GM12878 (cell line): ENCODE results near the gene PITPNC1. TPM values are rescaled to one million over a fixed set of nuclear protein-coding genes. Genes with fewer than 3 reads are reported as not detected.

ENCODE experiments used
- ATAC-seq: fragments of 200-7000 bp; cut with Tn5 transposase; 3 replicates; pipeline ENCODE4 v1.9.1; 2020; ENCODE audit warnings: mild to moderate bottlenecking, moderate library complexity
- BruUV-seq: library from RNA; stranded (reverse); fragments of 400-500 nt; replicated peaks from 2 replicates; lab custom pipeline; 2021; lab: Mats Ljungman, UMichigan
- CTCF ChIA-PET: fragments of 300-600 bp; sonication (Branson Sonifier 250); formaldehyde crosslinking; extraction: SDS; loops from one replicate; lab custom pipeline; 2021; ENCODE audit warnings: inconsistent platforms; lab: Yijun Ruan, JAX
- POLR2A ChIA-PET: fragments of 350-600 bp; formaldehyde crosslinking; extraction: SDS; loops from one replicate; lab custom pipeline; 2021; ENCODE audit warnings: inconsistent platforms; lab: Charles Lee
- RAD21 ChIA-PET: fragments of 300-600 bp; sonication (Branson Sonifier 250); formaldehyde crosslinking; loops from one replicate; lab custom pipeline; 2023; ENCODE audit warnings: antibody characterized with exemption; ENCODE audit not compliant: unreplicated experiment; lab: Charles Lee
- SMC1A ChIA-PET: fragments of 300-600 bp; sonication (Branson Sonifier 250); formaldehyde crosslinking; loops from one replicate; lab custom pipeline; 2023; ENCODE audit not compliant: unreplicated experiment, uncharacterized antibody; lab: Charles Lee
- DNase-seq: peaks from one replicate; pipeline ENCODE4 v3.0.0-alpha.2; 2011; ENCODE audit warnings: low read depth, low spot score
- FAIRE-seq: peaks from 3 replicates; lab custom pipeline; 2011; peaks lifted over from hg19 to GRCh38; lab: Jason Lieb, UNC
- H2AFZ ChIP-seq: 2 replicates; pipeline ENCODE4 v1.6.0; 2011; ENCODE audit warnings: low read depth, low read length, control low read depth; ENCODE audit not compliant: control insufficient read depth
- H3K27ac ChIP-seq: 2 replicates; pipeline ENCODE4 v1.5.1; 2011; ENCODE audit warnings: control low read depth; ENCODE audit not compliant: control insufficient read depth, insufficient read depth
- H3K27me3 ChIP-seq, 2 experiments: replicated peaks in 1 of 2; 2 replicates each; pipeline versions ENCODE4 v1.6.0 to v1.6.1; 2011; ENCODE audit warnings: low read length in 1 of 2; ENCODE audit not compliant: control insufficient read depth in 2 of 2, insufficient read depth in 2 of 2
- H3K36me3 ChIP-seq, 2 experiments: 2 replicates each; pipeline ENCODE4 v1.5.1; 2011; ENCODE audit warnings: low read length in 1 of 2; ENCODE audit not compliant: control insufficient read depth in 2 of 2, insufficient read depth in 2 of 2
- H3K4me1 ChIP-seq: 2 replicates; pipeline ENCODE4 v1.6.1; 2011; ENCODE audit warnings: mild to moderate bottlenecking, low read length, moderate library complexity, mixed read lengths; ENCODE audit not compliant: control insufficient read depth, insufficient read depth
- H3K4me2 ChIP-seq: 2 replicates; pipeline ENCODE4 v1.6.0; 2011; ENCODE audit warnings: control low read depth; ENCODE audit not compliant: control insufficient read depth, insufficient read depth
- H3K4me3 ChIP-seq: fragments of 200-600 bp; sonication (generic); 2 replicates; pipeline ENCODE4 v1.5.1; 2016
- H3K79me2 ChIP-seq: 2 replicates; pipeline ENCODE4 v1.6.0; 2011; ENCODE audit warnings: low read length; ENCODE audit not compliant: control insufficient read depth, insufficient read depth
- H3K9ac ChIP-seq: 2 replicates; pipeline ENCODE4 v1.8.0; 2011; ENCODE audit warnings: low read length, control low read depth, mixed read lengths; ENCODE audit not compliant: control insufficient read depth, insufficient read depth
- H3K9me3 ChIP-seq: replicated peaks from 3 replicates; pipeline ENCODE4 v1.5.1; 2011; ENCODE audit warnings: mild to moderate bottlenecking, low read length; ENCODE audit not compliant: control insufficient read depth, insufficient read depth
- H4K20me1 ChIP-seq: 2 replicates; pipeline ENCODE4 v1.6.0; 2011; ENCODE audit not compliant: control insufficient read depth, insufficient read depth
- CBX3 ChIP-seq: fragments of 200-600 bp; sonication (generic); IDR thresholded peaks from 2 replicates; pipeline ENCODE4 v1.6.1; 2016; ENCODE audit warnings: low read depth, borderline replicate concordance
- CUX1 ChIP-seq: IDR thresholded peaks from 2 replicates; pipeline ENCODE4 v1.6.1; 2012; ENCODE audit warnings: improper control_type of control experiment, low read depth, low read length; ENCODE audit not compliant: insufficient replicate concordance
- KAT2A ChIP-seq: conservative IDR thresholded peaks from 2 replicates; pipeline ENCODE4 v1.6.1; 2011; ENCODE audit warnings: low read depth, low read length; ENCODE audit not compliant: control insufficient read depth
- KLF5 ChIP-seq: fragments of 450-650 bp; IDR thresholded peaks from 2 replicates; pipeline ENCODE4 v1.6.1; 2014; ENCODE audit warnings: mild to moderate bottlenecking; ENCODE audit not compliant: partially characterized antibody
- MTA3 ChIP-seq: IDR thresholded peaks from 2 replicates; pipeline ENCODE4 v1.6.1; 2012; ENCODE audit warnings: low read length, inconsistent platforms, borderline replicate concordance
- NFYB ChIP-seq: IDR thresholded peaks from 2 replicates; pipeline ENCODE4 v1.6.1; 2011; ENCODE audit warnings: low read depth, mild to moderate bottlenecking, low read length, improper control_type of control experiment, moderate library complexity; ENCODE audit not compliant: insufficient read depth
- PAX8 ChIP-seq: fragments of 450-650 bp; IDR thresholded peaks from 2 replicates; pipeline ENCODE4 v1.6.1; 2017; ENCODE audit warnings: mild to moderate bottlenecking, moderate library complexity
- RUNX3 ChIP-seq: IDR thresholded peaks from 2 replicates; pipeline ENCODE4 v1.6.1; 2012; ENCODE audit warnings: low read length, inconsistent platforms
- SREBF1 ChIP-seq: IDR thresholded peaks from 2 replicates; pipeline ENCODE4 v1.6.1; 2012; ENCODE audit warnings: mild to moderate bottlenecking, low read length
- TBL1XR1 ChIP-seq: IDR thresholded peaks from 2 replicates; pipeline ENCODE4 v1.6.1; 2012; ENCODE audit warnings: low read depth, low read length, improper control_type of control experiment
- TCF7 ChIP-seq: IDR thresholded peaks from 2 replicates; pipeline ENCODE4 v1.6.1; 2014; ENCODE audit warnings: antibody characterized with exemption, borderline replicate concordance
- USF1 ChIP-seq: IDR thresholded peaks from 2 replicates; pipeline ENCODE4 v1.6.1; 2011; ENCODE audit warnings: borderline replicate concordance, low read depth, mild to moderate bottlenecking, moderate library complexity, mixed read lengths, low read length; ENCODE audit not compliant: insufficient read depth; ENCODE audit errors: extremely low read length
- ZNF687 ChIP-seq: fragments of 450-650 bp; IDR thresholded peaks from 2 replicates; pipeline ENCODE4 v1.6.1; 2017; ENCODE audit warnings: mild to moderate bottlenecking, moderate library complexity
- WGBS: methylation state at CpG from one replicate; pipeline ENCODE4 v1.1.6; 2016; ENCODE audit warnings: low lambda C conversion rate; ENCODE audit not compliant: insufficient replicate concordance, insufficient coverage; ENCODE audit errors: missing lambda C conversion rate; 5-methylcytosine and 5-hydroxymethylcytosine counted together
- in situ Hi-C: fragments of 300-500 bp; cut with MboI; formaldehyde crosslinking; loops from 9 replicates; pipeline ENCODE4 v1.14.3; 2018; ENCODE audit warnings: mixed read lengths
- intact Hi-C: fragments of 100-400 bp; cut with micrococcal nuclease; formaldehyde crosslinking; loops from one replicate; pipeline ENCODE4 v1.14.2; 2022; ENCODE audit not compliant: unreplicated experiment
- polyA plus RNA-seq, 11 experiments: library from polyadenylated mRNA; depleted of rRNA in 4 of 11; unstranded in 6 of 11; stranded (reverse) in 5 of 11; fragments of >200 nt; fragmentation: Nextera tagmentation in 4 of 11; fragmentation: Illumina TruSeq in 1 of 11; extraction: Ambion mirVana in 4 of 11; extraction: Trizol in 1 of 11; gene quantifications; 1 replicate in 1 of 11; 2 replicates in 10 of 11; pipeline versions ENCODE4 v1.2.1 to v1.2.3, GENCODE V29; 2011 to 2016; ENCODE audit warnings: inconsistent platforms in 2 of 11, missing spikeins in 2 of 11, low read depth in 1 of 11
- total RNA-seq, 4 experiments: library from RNA; depleted of rRNA in 3 of 4; stranded (reverse); fragments of >200 nt in 3 of 4; fragmentation: Illumina TruSeq in 1 of 4; extraction: Trizol in 1 of 4; gene quantifications; 2 replicates each; pipeline versions ENCODE4 v1.2.1 to v1.2.3, GENCODE V29; 2013 to 2021

PITPNC1 gene
- total and polyA plus RNA-seq, 10 of the 15 experiments (the other 5 are each of a cell fraction or from before 2014, with no cell fraction given): 12.2 to 62.4 (median 47.3) TPM

GRCh38 chr17:67469208-67469980 lies 92.3 kb downstream of the PITPNC1 start:
- Histone ChIP-seq H3K4me1 (peaks cover 26% of the 10 kb centered on the region), H3K9me3 (peaks cover 1% of the 10 kb centered on the region; the same call in 2 of the 3 replicates), H2AFZ (no peak overlapping the region), H3K4me3 (no peak overlapping the region), H3K4me2 (no peak overlapping the region), H3K9ac (no peak overlapping the region), H3K27me3 (no peaks in the 10 kb centered on the region), H3K27ac (no peak overlapping the region), H3K79me2 (peaks cover 32% of the 10 kb centered on the region), H4K20me1 (no peaks in the 10 kb centered on the region), H3K36me3 (no peaks in the 10 kb centered on the region)
- DNase-seq (no peak), ATAC-seq (no peak), FAIRE-seq (no peak)
- ChIA-PET CTCF (interaction anchor here (0.5 to 1.7 kb wide), 11 partner anchors 9 to 755 kb away, joined by 3 to 12 read pairs (median 3); no protein-coding TSS in a partner anchor), SMC1A (interaction anchor here (0.6 to 2.5 kb wide), 7 partner anchors 13 to 95 kb away, joined by 3 to 11 read pairs (median 6); no protein-coding TSS in a partner anchor), POLR2A (no interaction called here), RAD21 (interaction anchor here (0.7 kb wide), 1 partner anchor 149 kb away, joined by 4 read pairs; no protein-coding TSS in a partner anchor)
- WGBS: 68% methylated on average over 13 of the region's 13 CpGs
- intact Hi-C loops: no loop called here
- in situ Hi-C loops: loop anchor here (10.0 kb wide), 1 partner anchor 85 kb away; no protein-coding TSS in a partner anchor
- no TSS peak for BruUV-seq
- TF ChIP-seq TCF7 (no peak), RUNX3 (no peak), KAT2A (no peak), SREBF1 (no peak), ZNF687 (no peak), MTA3 (no peak), CUX1 (no peak), CBX3 (no peak), TBL1XR1 (no peak), NFYB (no peak), USF1 (no peak), KLF5 (no peak), PAX8 (no peak)
